Dermis microvascular lymphatic vessel endothelial cell (primary cell): ENCODE data around the gene SPAG9. TPM values are rescaled to one million over a fixed set of nuclear protein-coding genes. Genes with fewer than 3 reads are reported as not detected.

Source experiments
- DNase-seq, 2 donors: peaks; one replicate each; pipeline versions ENCODE4 v3.0.0 to v3.0.0-alpha.2; 2010; ENCODE audit warnings: low read depth in 2 of 2
- total RNA-seq: library from RNA; depleted of rRNA; stranded (reverse); fragments of >200 nt; gene quantifications from 2 replicates; pipeline ENCODE4 v1.2.1, GENCODE V29; 2014

SPAG9 gene
- 90.5 and 104 TPM in 2 replicates for total RNA-seq

- DNase-seq: peak; percentile 89 to 98
Observed at GRCh38 chr17:51120739-51121619, at the start of gene SPAG9. TSS of gene SPAG9 (minus strand) at chr17:51120868. CDS start at chr17:51120656, 212 bp downstream.

GRCh38 chr17:51169340-51169739, 48.7 kb upstream of the SPAG9 start:
- DNase-seq: no peak

GRCh38 chr17:51166987-51167931, 46.6 kb upstream of the SPAG9 start:
- peak in 1 of 2 donors; percentile 52 for DNase-seq

GRCh38 chr17:51166198-51166986, 45.7 kb upstream of the SPAG9 start, which contains the start of gene NME2:
TSS of gene NME2 (plus strand) at chr17:51166411. CDS start at chr17:51166831, 420 bp downstream.
- DNase-seq: peak; percentile 50 to 86

GRCh38 chr17:51165680-51166197, 45.1 kb upstream of the SPAG9 start:
- no peak for DNase-seq

- DNase-seq: no peak
Observed at GRCh38 chr17:51164911-51165679, 44.4 kb upstream of the SPAG9 start.

- no peak for DNase-seq
Observed at GRCh38 chr17:51161541-51161940, 40.9 kb upstream of the SPAG9 start.

- no peak for DNase-seq
Observed at GRCh38 chr17:51159604-51160003, 38.9 kb upstream of the SPAG9 start.

GRCh38 chr17:51155416-51155815, 34.7 kb upstream of the SPAG9 start:
- no peak for DNase-seq

- DNase-seq: peak in 1 of 2 donors; percentile 10
Observed at GRCh38 chr17:51154176-51154575, 33.5 kb upstream of the SPAG9 start.

GRCh38 chr17:51153210-51154072, 32.8 kb upstream of the SPAG9 start, which contains the start of gene NME1:
TSS of gene NME1 (plus strand) at chr17:51153559. CDS start at chr17:51155655, 2,096 bp downstream.
- peak; percentile 100 for DNase-seq

- DNase-seq: peak in 1 of 2 donors; percentile 52
Observed at GRCh38 chr17:51152766-51153209, 32.1 kb upstream of the SPAG9 start.

GRCh38 chr17:51150932-51151331, 30.3 kb upstream of the SPAG9 start:
- no peak for DNase-seq

GRCh38 chr17:51149163-51149562, 28.5 kb upstream of the SPAG9 start:
- no peak for DNase-seq

- no peak for DNase-seq
Observed at GRCh38 chr17:51147650-51148049, 27.0 kb upstream of the SPAG9 start.

GRCh38 chr17:51144266-51145022, 23.8 kb upstream of the SPAG9 start:
- no peak for DNase-seq

GRCh38 chr17:51142597-51142996, 21.9 kb upstream of the SPAG9 start:
- no peak for DNase-seq

- no peak for DNase-seq
Observed at GRCh38 chr17:51135956-51136355, 15.3 kb upstream of the SPAG9 start.
